Hepatocyte (in vitro differentiated cells): ENCODE results near the gene CEP68. TPM values are rescaled to one million over a fixed set of nuclear protein-coding genes. Genes with fewer than 3 reads are reported as not detected.
A peak's percentile ranks its signal among the peaks of the same experiment; 100 is the strongest.

ENCODE experiments used
- DNase-seq: peaks from one replicate; pipeline ENCODE4 v3.0.0-alpha.2; 2016; ENCODE audit warnings: low spot score
- H2AFZ ChIP-seq: fragments of 200-600 bp; sonication (generic); 2 replicates; pipeline ENCODE4 v1.6.0; 2016; ENCODE audit warnings: antibody characterized with exemption, mild to moderate bottlenecking
- H3K27ac ChIP-seq: fragments of 200-600 bp; sonication (generic); 2 replicates; pipeline ENCODE4 v1.5.1; 2016; ENCODE audit warnings: mild to moderate bottlenecking
- H3K27me3 ChIP-seq: fragments of 200-600 bp; sonication (generic); 2 replicates; pipeline ENCODE4 v1.6.1; 2016
- H3K36me3 ChIP-seq: fragments of 200-600 bp; sonication (generic); replicated peaks from 2 replicates; pipeline ENCODE4 v1.5.1; 2016; ENCODE audit warnings: low read depth; ENCODE audit not compliant: insufficient read depth
- H3K4me1 ChIP-seq: fragments of 200-600 bp; sonication (generic); 2 replicates; pipeline ENCODE4 v1.5.1; 2016; ENCODE audit warnings: mild to moderate bottlenecking, moderate library complexity; ENCODE audit not compliant: insufficient read depth
- H3K4me2 ChIP-seq: fragments of 200-600 bp; sonication (generic); 2 replicates; pipeline ENCODE4 v1.6.0; 2016
- H3K4me3 ChIP-seq: fragments of 200-600 bp; sonication (generic); 2 replicates; pipeline ENCODE4 v1.5.1; 2016; ENCODE audit warnings: mild to moderate bottlenecking
- H3K79me2 ChIP-seq: fragments of 200-600 bp; sonication (generic); 2 replicates; pipeline ENCODE4 v1.6.0; 2017; ENCODE audit warnings: mild to moderate bottlenecking
- H3K9me2 ChIP-seq: fragments of 200-600 bp; sonication (generic); replicated peaks from 2 replicates; pipeline ENCODE4 v1.6.0; 2017; ENCODE audit warnings: mild to moderate bottlenecking; ENCODE audit not compliant: insufficient read depth
- H3K9me3 ChIP-seq: fragments of 200-600 bp; sonication (generic); 2 replicates; pipeline ENCODE4 v1.5.1; 2016; ENCODE audit warnings: low read depth, mild to moderate bottlenecking
- H4K20me1 ChIP-seq: fragments of 200-600 bp; sonication (generic); 2 replicates; pipeline ENCODE4 v1.6.0; 2016; ENCODE audit warnings: mild to moderate bottlenecking; ENCODE audit not compliant: insufficient read depth, poor library complexity, severe bottlenecking
- CTCF ChIP-seq: fragments of 200-600 bp; sonication (generic); IDR thresholded peaks from 2 replicates; pipeline ENCODE4 v1.5.1; 2016; ENCODE audit warnings: antibody characterized with exemption, mild to moderate bottlenecking; ENCODE audit not compliant: poor library complexity
- EZH2 ChIP-seq: fragments of 200-600 bp; sonication (generic); IDR thresholded peaks from 2 replicates; pipeline ENCODE4 v1.6.1; 2016; ENCODE audit warnings: antibody characterized with exemption, mild to moderate bottlenecking, borderline replicate concordance
- EZH2phosphoT487 ChIP-seq: fragments of 200-600 bp; sonication (generic); IDR thresholded peaks from one replicate; pipeline ENCODE4 v1.6.1; 2018; ENCODE audit warnings: antibody characterized with exemption, mild to moderate bottlenecking, low read depth, moderate library complexity; ENCODE audit not compliant: unreplicated experiment, severe bottlenecking
- WGBS: methylation state at CpG from one replicate; pipeline ENCODE4 v1.1.6; 2016; ENCODE audit warnings: low lambda C conversion rate; ENCODE audit errors: missing lambda C conversion rate; 5-methylcytosine and 5-hydroxymethylcytosine counted together
- polyA plus RNA-seq: library from polyadenylated mRNA; unstranded; fragments of >200 nt; fragmentation: Nextera tagmentation; extraction: Ambion mirVana; gene quantifications from 2 replicates; pipeline ENCODE4 v1.2.1, GENCODE V29; 2016
- total RNA-seq: library from RNA; depleted of rRNA; stranded (reverse); fragments of >200 nt; gene quantifications from 2 replicates; pipeline ENCODE4 v1.2.3, GENCODE V29; 2014

Gene CEP68
- total and polyA plus RNA-seq, 2 experiments from 2014 or later, result 8.2 to 9.4 TPM

- no peak for TF ChIP-seq EZH2
- no peak for TF ChIP-seq EZH2phosphoT487
- no peak for TF ChIP-seq CTCF
- no peak overlapping the region for H3K4me2 ChIP-seq
- H3K4me3 ChIP-seq, result no peak overlapping the region
- H2AFZ ChIP-seq, result no peak overlapping the region
- no peaks in the 10 kb centered on the region for H3K36me3 ChIP-seq
- H3K9me2 ChIP-seq, result no peaks in the 10 kb centered on the region
- no peak overlapping the region for H3K27ac ChIP-seq
- H4K20me1 ChIP-seq, result no peaks in the 10 kb centered on the region
- H3K27me3 ChIP-seq, result no peaks in the 10 kb centered on the region
- DNase-seq, result no peak
- 86% methylated on average over 3 of the region's 3 CpGs for WGBS
- peaks cover 2% of the 10 kb centered on the region for H3K4me1 ChIP-seq
- no peaks in the 10 kb centered on the region for H3K79me2 ChIP-seq
- H3K9me3 ChIP-seq, result no peaks in the 10 kb centered on the region
Measured at GRCh38 chr2:65037178-65037577, 19.0 kb upstream of the CEP68 start.

DNA sequence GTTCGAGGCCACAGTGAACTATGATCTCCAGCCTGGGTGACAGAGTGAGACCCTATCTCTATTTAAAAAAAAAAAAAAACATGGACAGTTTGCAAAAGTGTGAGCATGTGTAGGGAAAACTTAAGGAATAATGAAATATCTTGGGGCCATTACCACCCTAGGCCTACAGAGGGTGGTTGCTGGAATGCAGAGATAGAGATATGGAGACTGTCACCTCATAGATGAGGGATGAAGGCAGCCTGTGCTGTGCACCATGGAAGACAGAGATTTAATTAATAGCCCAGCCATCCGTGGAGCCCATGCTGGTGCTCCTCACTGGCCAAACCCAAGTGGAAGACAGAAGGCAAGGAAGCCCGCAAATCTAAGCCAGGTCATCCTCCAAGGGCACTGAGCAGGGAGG, 16.6 kb upstream of the CEP68 start:
- no peaks in the 10 kb centered on the region for H3K4me1 ChIP-seq
- TF ChIP-seq EZH2 (no peak), EZH2phosphoT487 (no peak), CTCF (no peak)
- WGBS, result 92% methylated on average over 3 of the region's 3 CpGs
- H3K4me2 ChIP-seq, result no peak overlapping the region
- H3K4me3 ChIP-seq, result no peak overlapping the region
- no peaks in the 10 kb centered on the region for H3K79me2 ChIP-seq
- H3K36me3 ChIP-seq, result no peaks in the 10 kb centered on the region
- no peaks in the 10 kb centered on the region for H3K9me2 ChIP-seq
- no peaks in the 10 kb centered on the region for H3K9me3 ChIP-seq
- H3K27ac ChIP-seq, result no peak overlapping the region
- no peak overlapping the region for H2AFZ ChIP-seq
- no peaks in the 10 kb centered on the region for H4K20me1 ChIP-seq
- DNase-seq, result no peak
- no peaks in the 10 kb centered on the region for H3K27me3 ChIP-seq

DNA sequence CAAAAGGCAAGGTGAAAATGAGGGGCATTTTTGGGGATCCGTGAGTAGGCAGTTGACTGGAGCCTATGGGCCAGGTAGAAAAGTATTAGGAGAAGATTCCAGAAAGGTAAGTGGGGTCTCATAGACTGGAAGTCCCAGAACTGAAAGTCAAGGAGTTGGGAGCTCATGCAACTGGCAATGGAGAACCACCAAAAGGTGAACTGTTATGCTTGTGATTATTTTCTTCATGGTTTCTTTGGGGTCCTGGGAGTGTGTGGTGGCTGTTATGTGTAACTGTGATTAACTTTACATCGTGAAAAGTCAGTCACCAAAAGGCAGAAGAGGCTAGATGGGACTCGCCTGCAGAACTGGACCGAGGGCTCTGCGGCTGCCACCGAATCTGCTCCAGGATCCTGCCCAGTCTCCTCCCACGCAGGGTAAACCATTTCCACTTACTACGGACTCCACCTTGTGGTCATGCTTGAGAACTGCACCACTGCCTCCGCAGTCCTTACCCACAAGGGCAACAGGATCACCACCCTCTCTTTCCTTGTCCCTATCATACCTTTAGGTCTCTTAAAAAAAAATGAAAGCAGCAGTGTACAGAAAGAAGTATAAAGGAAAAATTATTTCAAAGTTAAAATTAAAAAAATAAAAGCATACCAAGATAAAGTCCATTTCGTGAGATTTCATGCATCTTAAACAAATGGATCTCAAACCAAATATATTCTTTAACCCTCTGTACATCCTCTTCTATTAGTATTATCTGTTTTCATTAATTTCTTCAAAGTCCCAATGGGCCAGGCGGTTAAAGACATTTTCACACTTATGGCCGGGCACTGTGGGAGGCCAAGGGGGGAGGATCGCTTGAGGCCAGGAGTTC, 15.6 kb upstream of the CEP68 start:
- TF ChIP-seq CTCF (peak; percentile 89), EZH2 (no peak)
- 35% methylated on average over 13 of the region's 13 CpGs for WGBS
- Histone ChIP-seq H3K9me3 (no peaks in the 10 kb centered on the region), H3K36me3 (no peaks in the 10 kb centered on the region), H2AFZ (no peak overlapping the region), H3K79me2 (no peaks in the 10 kb centered on the region), H3K27ac (no peak overlapping the region), H3K4me3 (no peak overlapping the region), H3K9me2 (no peaks in the 10 kb centered on the region), H4K20me1 (no peaks in the 10 kb centered on the region), H3K27me3 (no peaks in the 10 kb centered on the region), H3K4me2 (peak overlapping the region; percentile 71), H3K4me1 (no peaks in the 10 kb centered on the region)
- peak; percentile 91 for DNase-seq
